Panc1 (cell line): ENCODE data around the gene PLAAT4.

ENCODE experiments used
- POLR2AphosphoS5 ChIP-seq: IDR thresholded peaks from 2 replicates; pipeline ENCODE4 v1.6.1; 2012; ENCODE audit warnings: mild to moderate bottlenecking, low read depth, low read length, moderate library complexity
- TCF7L2 ChIP-seq: IDR thresholded peaks from 2 replicates; pipeline ENCODE4 v1.6.1; 2011; ENCODE audit warnings: mild to moderate bottlenecking, low read depth, low read length, inconsistent platforms
- TF ChIP-seq, protein P1 (sequence below): fragments of 450-650 bp; IDR thresholded peaks from 2 replicates; pipeline ENCODE4 v1.5.1; 2017; ENCODE audit warnings: mild to moderate bottlenecking
- TF ChIP-seq, protein P2 (sequence below), 2 experiments: IDR thresholded peaks; 2 replicates each; pipeline ENCODE4 v1.6.1; 2011 to 2012; ENCODE audit warnings: low read depth in 2 of 2, control low read depth in 1 of 2, low read length in 1 of 2, mild to moderate bottlenecking in 1 of 2, moderate library complexity in 1 of 2; ENCODE audit not compliant: insufficient read depth in 1 of 2

DNA sequence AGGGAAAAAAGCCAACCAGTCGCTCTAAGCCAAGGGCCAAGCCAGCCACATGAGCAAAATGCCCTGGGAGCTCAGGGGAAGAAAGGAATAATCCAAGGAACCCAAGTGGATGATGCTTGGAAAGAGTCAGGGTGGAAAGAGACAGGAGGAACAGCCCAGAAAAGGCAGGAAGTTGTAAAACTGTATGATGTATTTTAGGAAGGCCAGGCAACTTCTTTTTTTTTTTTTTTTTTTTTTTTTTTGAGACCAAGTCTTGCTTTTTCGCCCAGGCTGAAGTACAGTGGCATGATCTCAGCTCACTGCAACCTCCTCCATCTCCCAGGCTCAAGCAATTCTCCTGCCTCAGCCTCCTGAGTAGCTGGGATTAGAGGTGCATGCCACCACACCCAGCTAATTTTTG is 29.1 kb upstream of the PLAAT4 start:
- TF ChIP-seq, protein P1, sequence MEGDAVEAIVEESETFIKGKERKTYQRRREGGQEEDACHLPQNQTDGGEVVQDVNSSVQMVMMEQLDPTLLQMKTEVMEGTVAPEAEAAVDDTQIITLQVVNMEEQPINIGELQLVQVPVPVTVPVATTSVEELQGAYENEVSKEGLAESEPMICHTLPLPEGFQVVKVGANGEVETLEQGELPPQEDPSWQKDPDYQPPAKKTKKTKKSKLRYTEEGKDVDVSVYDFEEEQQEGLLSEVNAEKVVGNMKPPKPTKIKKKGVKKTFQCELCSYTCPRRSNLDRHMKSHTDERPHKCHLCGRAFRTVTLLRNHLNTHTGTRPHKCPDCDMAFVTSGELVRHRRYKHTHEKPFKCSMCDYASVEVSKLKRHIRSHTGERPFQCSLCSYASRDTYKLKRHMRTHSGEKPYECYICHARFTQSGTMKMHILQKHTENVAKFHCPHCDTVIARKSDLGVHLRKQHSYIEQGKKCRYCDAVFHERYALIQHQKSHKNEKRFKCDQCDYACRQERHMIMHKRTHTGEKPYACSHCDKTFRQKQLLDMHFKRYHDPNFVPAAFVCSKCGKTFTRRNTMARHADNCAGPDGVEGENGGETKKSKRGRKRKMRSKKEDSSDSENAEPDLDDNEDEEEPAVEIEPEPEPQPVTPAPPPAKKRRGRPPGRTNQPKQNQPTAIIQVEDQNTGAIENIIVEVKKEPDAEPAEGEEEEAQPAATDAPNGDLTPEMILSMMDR = no peak
- TF ChIP-seq, protein P2, sequence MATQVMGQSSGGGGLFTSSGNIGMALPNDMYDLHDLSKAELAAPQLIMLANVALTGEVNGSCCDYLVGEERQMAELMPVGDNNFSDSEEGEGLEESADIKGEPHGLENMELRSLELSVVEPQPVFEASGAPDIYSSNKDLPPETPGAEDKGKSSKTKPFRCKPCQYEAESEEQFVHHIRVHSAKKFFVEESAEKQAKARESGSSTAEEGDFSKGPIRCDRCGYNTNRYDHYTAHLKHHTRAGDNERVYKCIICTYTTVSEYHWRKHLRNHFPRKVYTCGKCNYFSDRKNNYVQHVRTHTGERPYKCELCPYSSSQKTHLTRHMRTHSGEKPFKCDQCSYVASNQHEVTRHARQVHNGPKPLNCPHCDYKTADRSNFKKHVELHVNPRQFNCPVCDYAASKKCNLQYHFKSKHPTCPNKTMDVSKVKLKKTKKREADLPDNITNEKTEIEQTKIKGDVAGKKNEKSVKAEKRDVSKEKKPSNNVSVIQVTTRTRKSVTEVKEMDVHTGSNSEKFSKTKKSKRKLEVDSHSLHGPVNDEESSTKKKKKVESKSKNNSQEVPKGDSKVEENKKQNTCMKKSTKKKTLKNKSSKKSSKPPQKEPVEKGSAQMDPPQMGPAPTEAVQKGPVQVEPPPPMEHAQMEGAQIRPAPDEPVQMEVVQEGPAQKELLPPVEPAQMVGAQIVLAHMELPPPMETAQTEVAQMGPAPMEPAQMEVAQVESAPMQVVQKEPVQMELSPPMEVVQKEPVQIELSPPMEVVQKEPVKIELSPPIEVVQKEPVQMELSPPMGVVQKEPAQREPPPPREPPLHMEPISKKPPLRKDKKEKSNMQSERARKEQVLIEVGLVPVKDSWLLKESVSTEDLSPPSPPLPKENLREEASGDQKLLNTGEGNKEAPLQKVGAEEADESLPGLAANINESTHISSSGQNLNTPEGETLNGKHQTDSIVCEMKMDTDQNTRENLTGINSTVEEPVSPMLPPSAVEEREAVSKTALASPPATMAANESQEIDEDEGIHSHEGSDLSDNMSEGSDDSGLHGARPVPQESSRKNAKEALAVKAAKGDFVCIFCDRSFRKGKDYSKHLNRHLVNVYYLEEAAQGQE (IDR thresholded peaks at IDR 0.05; ENCODE audit: insufficient read depth in 1 of 2, low read depth in 2 of 2, low read length in 1 of 2) = no peak
- TF ChIP-seq TCF7L2 (no peak), POLR2AphosphoS5 (no peak)
